Endothelial cell of umbilical vein (primary cell): ENCODE results near the gene GOLT1A.

Experiments
- EZH2 ChIP-seq: IDR thresholded peaks from 2 replicates; pipeline ENCODE4 v1.6.1; 2012; ENCODE audit warnings: borderline replicate concordance, low read depth, mild to moderate bottlenecking, moderate library complexity, low read length, inconsistent platforms; ENCODE audit not compliant: severe bottlenecking
- JUN ChIP-seq: IDR thresholded peaks from 2 replicates; pipeline ENCODE4 v1.6.1; 2011; ENCODE audit warnings: borderline replicate concordance, low read depth; ENCODE audit not compliant: insufficient read length, insufficient read depth
- MYC ChIP-seq: IDR thresholded peaks from one replicate; pipeline ENCODE4 v1.6.1; 2011; ENCODE audit warnings: mild to moderate bottlenecking, low read depth, low read length
- POLR2A ChIP-seq: IDR thresholded peaks from 2 replicates; pipeline ENCODE4 v1.6.1; 2012; ENCODE audit warnings: low read depth, mild to moderate bottlenecking, control low read depth, low read length
- POLR2AphosphoS5 ChIP-seq: IDR thresholded peaks from 2 replicates; pipeline ENCODE4 v1.6.1; 2012; ENCODE audit warnings: low read depth, mild to moderate bottlenecking, control low read depth, low read length, moderate library complexity; ENCODE audit not compliant: insufficient read depth
- TF ChIP-seq, protein P1 (sequence below), 2 donors: IDR thresholded peaks; 1 replicate in 1 of 2; 2 replicates in 1 of 2; pipeline ENCODE4 v1.5.1; 2011; ENCODE audit warnings: low read length in 2 of 2, mild to moderate bottlenecking in 2 of 2, moderate library complexity in 2 of 2, control low read depth in 1 of 2, inconsistent platforms in 1 of 2, low read depth in 1 of 2; ENCODE audit not compliant: insufficient read depth in 1 of 2; ENCODE audit errors: extremely low read depth in 1 of 2
- TF ChIP-seq, protein P2 (sequence below): IDR thresholded peaks from 2 replicates; pipeline ENCODE4 v1.6.1; 2011; ENCODE audit not compliant: insufficient read depth, insufficient read length

DNA sequence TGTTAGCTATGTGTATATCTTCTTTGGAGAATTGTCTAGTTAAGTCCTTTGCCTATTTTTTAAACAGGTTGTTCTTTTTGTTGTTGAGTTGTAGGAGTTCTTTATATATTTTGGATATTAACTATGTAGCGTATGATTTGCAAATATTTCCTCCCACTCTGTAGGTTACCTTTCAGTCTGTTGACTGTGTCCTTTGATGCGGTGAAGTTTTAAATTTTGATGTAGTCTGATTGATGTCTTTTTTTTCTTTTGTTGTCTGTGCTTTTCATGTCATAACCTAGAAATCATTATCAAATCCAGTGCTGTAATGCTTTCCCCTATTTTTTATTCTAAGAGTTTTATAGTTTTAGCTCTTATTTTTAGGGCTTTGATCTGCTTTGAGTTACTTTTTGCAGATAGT lies 8.8 kb downstream of the GOLT1A start:
- TF ChIP-seq EZH2 (no peak), POLR2A (no peak), POLR2AphosphoS5 (no peak), MYC (no peak), JUN (no peak)
- TF ChIP-seq, protein P1, sequence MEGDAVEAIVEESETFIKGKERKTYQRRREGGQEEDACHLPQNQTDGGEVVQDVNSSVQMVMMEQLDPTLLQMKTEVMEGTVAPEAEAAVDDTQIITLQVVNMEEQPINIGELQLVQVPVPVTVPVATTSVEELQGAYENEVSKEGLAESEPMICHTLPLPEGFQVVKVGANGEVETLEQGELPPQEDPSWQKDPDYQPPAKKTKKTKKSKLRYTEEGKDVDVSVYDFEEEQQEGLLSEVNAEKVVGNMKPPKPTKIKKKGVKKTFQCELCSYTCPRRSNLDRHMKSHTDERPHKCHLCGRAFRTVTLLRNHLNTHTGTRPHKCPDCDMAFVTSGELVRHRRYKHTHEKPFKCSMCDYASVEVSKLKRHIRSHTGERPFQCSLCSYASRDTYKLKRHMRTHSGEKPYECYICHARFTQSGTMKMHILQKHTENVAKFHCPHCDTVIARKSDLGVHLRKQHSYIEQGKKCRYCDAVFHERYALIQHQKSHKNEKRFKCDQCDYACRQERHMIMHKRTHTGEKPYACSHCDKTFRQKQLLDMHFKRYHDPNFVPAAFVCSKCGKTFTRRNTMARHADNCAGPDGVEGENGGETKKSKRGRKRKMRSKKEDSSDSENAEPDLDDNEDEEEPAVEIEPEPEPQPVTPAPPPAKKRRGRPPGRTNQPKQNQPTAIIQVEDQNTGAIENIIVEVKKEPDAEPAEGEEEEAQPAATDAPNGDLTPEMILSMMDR (IDR thresholded peaks at IDR 0.05; ENCODE audit: extremely low read depth in 1 of 2, insufficient read depth in 1 of 2, low read depth in 1 of 2, low read length in 2 of 2) = no peak
- TF ChIP-seq, protein P2, sequence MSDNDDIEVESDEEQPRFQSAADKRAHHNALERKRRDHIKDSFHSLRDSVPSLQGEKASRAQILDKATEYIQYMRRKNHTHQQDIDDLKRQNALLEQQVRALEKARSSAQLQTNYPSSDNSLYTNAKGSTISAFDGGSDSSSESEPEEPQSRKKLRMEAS = no peak
